Suprapubic skin (tissue), 3 donors: Measurements from ENCODE around the gene CCNDBP1.

ENCODE experiments used
- EP300 ChIP-seq: sonication (generic); formaldehyde crosslinking; IDR thresholded peaks from one replicate; pipeline ENCODE4 v1.6.1; 2017; ENCODE audit warnings: antibody characterized with exemption
- TF ChIP-seq, protein P1 (sequence below), 2 donors: fragments of 200-600 bp in 1 of 2; fragments of 450-650 bp in 1 of 2; sonication (generic) in 1 of 2; IDR thresholded peaks; one replicate each; pipeline ENCODE4 v1.5.1; 2016 to 2019; ENCODE audit warnings: antibody characterized with exemption in 2 of 2, mild to moderate bottlenecking in 1 of 2, moderate library complexity in 1 of 2

DNA sequence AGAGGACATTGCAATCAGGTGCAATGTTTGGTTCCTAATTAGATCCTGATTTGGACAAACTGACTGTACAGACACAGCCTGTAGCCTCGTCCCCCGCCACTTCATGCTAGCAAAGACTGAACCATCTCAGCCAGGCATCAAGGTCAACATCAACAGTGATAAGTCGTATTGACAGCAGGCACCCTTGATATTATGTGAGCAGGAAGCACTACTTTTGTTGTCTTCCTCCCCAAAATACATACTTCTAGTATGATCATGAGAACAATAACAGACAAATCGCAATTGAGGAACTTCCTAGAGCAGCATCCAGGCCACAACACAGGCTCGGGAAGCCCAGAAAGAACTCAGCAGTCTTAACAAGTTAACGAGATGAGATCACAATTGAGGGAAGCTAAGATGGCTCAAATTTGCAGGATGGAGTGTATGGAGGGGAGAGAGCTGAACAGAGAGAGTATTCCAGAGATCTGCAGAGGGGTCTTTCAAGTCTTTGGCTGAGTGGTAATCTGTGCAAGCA lies 61.1 kb downstream of the CCNDBP1 start:
- TF ChIP-seq, protein P1, sequence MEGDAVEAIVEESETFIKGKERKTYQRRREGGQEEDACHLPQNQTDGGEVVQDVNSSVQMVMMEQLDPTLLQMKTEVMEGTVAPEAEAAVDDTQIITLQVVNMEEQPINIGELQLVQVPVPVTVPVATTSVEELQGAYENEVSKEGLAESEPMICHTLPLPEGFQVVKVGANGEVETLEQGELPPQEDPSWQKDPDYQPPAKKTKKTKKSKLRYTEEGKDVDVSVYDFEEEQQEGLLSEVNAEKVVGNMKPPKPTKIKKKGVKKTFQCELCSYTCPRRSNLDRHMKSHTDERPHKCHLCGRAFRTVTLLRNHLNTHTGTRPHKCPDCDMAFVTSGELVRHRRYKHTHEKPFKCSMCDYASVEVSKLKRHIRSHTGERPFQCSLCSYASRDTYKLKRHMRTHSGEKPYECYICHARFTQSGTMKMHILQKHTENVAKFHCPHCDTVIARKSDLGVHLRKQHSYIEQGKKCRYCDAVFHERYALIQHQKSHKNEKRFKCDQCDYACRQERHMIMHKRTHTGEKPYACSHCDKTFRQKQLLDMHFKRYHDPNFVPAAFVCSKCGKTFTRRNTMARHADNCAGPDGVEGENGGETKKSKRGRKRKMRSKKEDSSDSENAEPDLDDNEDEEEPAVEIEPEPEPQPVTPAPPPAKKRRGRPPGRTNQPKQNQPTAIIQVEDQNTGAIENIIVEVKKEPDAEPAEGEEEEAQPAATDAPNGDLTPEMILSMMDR (IDR thresholded peaks at IDR 0.05): no peak
- TF ChIP-seq EP300: no peak
